Upper lobe of left lung (tissue), 6 donors: ENCODE results near the gene TMEM91. TPM values are rescaled to one million over a fixed set of nuclear protein-coding genes. Genes with fewer than 3 reads are reported as not detected.

Experiments used
- ATAC-seq, 2 donors: fragments of 200-7000 bp; cut with Tn5 transposase; one replicate each; pipeline ENCODE4 v1.9.1; 2022; ENCODE audit warnings: mild to moderate bottlenecking in 2 of 2, moderate library complexity in 2 of 2; ENCODE audit not compliant: low FRiP score in 2 of 2
- DNase-seq, 2 donors: peaks; one replicate each; pipeline ENCODE4 v3.0.0-alpha.2; 2019 to 2020
- H3K27ac ChIP-seq, 4 donors: fragments of 200-600 bp; sonication (generic); one replicate each; pipeline ENCODE4 v1.5.1; 2016 to 2019
- H3K27me3 ChIP-seq, 4 donors: fragments of 200-600 bp; sonication (generic); one replicate each; pipeline ENCODE4 v1.5.1; 2017 to 2019
- H3K36me3 ChIP-seq, 4 donors: fragments of 200-600 bp; sonication (generic); one replicate each; pipeline ENCODE4 v1.5.1; 2016 to 2019
- H3K4me1 ChIP-seq, 4 donors: fragments of 200-600 bp; sonication (generic); one replicate each; pipeline ENCODE4 v1.5.1; 2018 to 2019
- H3K4me3 ChIP-seq, 4 donors: fragments of 200-600 bp; sonication (generic); one replicate each; pipeline ENCODE4 v1.5.1; 2017 to 2019; ENCODE audit warnings: mild to moderate bottlenecking in 2 of 4, moderate library complexity in 1 of 4
- H3K9me3 ChIP-seq, 4 donors: fragments of 200-600 bp; sonication (generic); one replicate each; pipeline ENCODE4 v1.5.1; 2018 to 2019
- EP300 ChIP-seq, 4 donors: sonication (generic); formaldehyde crosslinking; IDR thresholded peaks; one replicate each; pipeline ENCODE4 v1.5.1; 2017; ENCODE audit warnings: antibody characterized with exemption in 4 of 4, control low read depth in 2 of 4
- POLR2A ChIP-seq, 4 donors: fragments of 450-650 bp; IDR thresholded peaks; one replicate each; pipeline ENCODE4 v1.5.1; 2016 to 2017; ENCODE audit warnings: antibody characterized with exemption in 4 of 4, mild to moderate bottlenecking in 2 of 4
- POLR2AphosphoS5 ChIP-seq, 2 donors: sonication (generic); formaldehyde crosslinking; IDR thresholded peaks; one replicate each; pipeline ENCODE4 v1.5.1; 2017; ENCODE audit warnings: antibody characterized with exemption in 2 of 2
- WGBS, 2 donors: methylation state at CpG; one replicate each; pipeline ENCODE4 v1.1.5; 2017 to 2018; 5-methylcytosine and 5-hydroxymethylcytosine counted together
- total RNA-seq, 6 donors: library from RNA; depleted of rRNA in 4 of 6; stranded (reverse); fragments of >200 nt in 4 of 6; gene quantifications; one replicate each; pipeline versions ENCODE4 v1.1.0 to v1.2.1, GENCODE V29; 2016 to 2021
- TF ChIP-seq, protein P1 (sequence below), 6 experiments: fragments of 450-650 bp in 4 of 6; fragments of 200-600 bp in 2 of 6; sonication (generic) in 2 of 6; IDR thresholded peaks; one replicate each; pipeline ENCODE4 v1.5.1; 2016 to 2019; ENCODE audit warnings: antibody characterized with exemption in 6 of 6
- donor health status: DM: no; HTN: no; CAD: no; lungs with moderate emphysema.
- donor health status: DM: no; HTN: yes; CAD: no; lungs with severe emphysema.

Gene TMEM91
- total RNA-seq, 6 donors from 2014 or later, result 18.7 to 65.0 (median 29.3) TPM

DNA sequence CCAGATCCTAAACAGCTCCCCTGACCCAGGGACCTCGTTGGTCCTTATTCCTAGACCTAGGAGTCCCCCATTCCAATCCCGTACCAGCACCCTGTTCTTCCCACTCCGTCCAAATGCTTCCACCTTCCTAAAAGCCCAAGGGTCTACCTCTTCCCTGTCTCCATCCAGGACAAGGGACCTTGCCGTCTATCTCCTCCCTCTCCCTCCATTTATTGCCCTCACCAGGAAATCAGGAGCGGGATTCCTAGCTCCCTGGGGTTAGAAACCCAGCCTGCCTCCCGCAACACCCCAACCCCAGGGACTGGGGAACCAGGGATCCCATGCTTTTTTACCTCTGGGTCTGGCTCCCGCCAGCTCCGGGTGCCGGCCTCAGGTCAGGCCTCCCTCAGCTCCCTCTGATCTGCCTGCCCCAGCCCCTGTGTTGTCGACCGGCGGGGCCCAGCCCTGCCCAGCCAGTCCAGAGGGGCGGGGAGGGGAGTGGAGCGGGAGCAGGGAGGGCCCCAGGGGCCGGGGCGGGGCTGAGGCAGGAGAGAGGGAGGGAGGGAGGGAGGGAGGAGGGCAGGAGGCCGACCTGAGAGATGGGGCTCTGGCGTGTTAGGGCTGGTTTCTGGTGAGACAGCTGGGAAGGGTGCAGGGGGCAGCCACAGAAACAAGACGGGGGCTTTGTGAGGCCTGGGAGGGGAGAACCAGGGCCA lies 50.8 kb downstream of the TMEM91 start, which contains the start of gene B3GNT8:
B3GNT8 (minus strand) TSS at position 423 of the 695 bp plus-strand sequence. CDS start 596 bp downstream, outside the sequence.
- WGBS, 2 donors, result 8 to 19% methylated on average over 9 to 12 of the region's 19 CpGs
- TF ChIP-seq, protein P1, sequence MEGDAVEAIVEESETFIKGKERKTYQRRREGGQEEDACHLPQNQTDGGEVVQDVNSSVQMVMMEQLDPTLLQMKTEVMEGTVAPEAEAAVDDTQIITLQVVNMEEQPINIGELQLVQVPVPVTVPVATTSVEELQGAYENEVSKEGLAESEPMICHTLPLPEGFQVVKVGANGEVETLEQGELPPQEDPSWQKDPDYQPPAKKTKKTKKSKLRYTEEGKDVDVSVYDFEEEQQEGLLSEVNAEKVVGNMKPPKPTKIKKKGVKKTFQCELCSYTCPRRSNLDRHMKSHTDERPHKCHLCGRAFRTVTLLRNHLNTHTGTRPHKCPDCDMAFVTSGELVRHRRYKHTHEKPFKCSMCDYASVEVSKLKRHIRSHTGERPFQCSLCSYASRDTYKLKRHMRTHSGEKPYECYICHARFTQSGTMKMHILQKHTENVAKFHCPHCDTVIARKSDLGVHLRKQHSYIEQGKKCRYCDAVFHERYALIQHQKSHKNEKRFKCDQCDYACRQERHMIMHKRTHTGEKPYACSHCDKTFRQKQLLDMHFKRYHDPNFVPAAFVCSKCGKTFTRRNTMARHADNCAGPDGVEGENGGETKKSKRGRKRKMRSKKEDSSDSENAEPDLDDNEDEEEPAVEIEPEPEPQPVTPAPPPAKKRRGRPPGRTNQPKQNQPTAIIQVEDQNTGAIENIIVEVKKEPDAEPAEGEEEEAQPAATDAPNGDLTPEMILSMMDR (IDR thresholded peaks at IDR 0.05), result no peak
- TF ChIP-seq POLR2A (IDR thresholded peaks at IDR 0.05) (peak in 3 of 4 donors; percentile 58 to 96 (median 66)), POLR2AphosphoS5 (IDR thresholded peaks at IDR 0.05) (peak; percentile 53 to 95), EP300 (IDR thresholded peaks at IDR 0.05) (no peak)
- peak; percentile 93 to 95 for ATAC-seq
- H3K27ac ChIP-seq, result peak within 1 kb of the TSS; percentile 68 to 95 (median 86)
- peak within 1 kb of the TSS; percentile 36 to 71 (median 51) for H3K4me3 ChIP-seq
- peaks cover 10 to 55% (median 31%) of the 10 kb centered on the region in 4 donors for H3K36me3 ChIP-seq
- H3K27me3 ChIP-seq, result no peaks in the 10 kb centered on the region
- H3K9me3 ChIP-seq, result no peaks in the 10 kb centered on the region
- H3K4me1 ChIP-seq, result peaks cover 36 to 79% (median 50%) of the 10 kb centered on the region in 4 donors
- peak; percentile 94 for DNase-seq

DNA sequence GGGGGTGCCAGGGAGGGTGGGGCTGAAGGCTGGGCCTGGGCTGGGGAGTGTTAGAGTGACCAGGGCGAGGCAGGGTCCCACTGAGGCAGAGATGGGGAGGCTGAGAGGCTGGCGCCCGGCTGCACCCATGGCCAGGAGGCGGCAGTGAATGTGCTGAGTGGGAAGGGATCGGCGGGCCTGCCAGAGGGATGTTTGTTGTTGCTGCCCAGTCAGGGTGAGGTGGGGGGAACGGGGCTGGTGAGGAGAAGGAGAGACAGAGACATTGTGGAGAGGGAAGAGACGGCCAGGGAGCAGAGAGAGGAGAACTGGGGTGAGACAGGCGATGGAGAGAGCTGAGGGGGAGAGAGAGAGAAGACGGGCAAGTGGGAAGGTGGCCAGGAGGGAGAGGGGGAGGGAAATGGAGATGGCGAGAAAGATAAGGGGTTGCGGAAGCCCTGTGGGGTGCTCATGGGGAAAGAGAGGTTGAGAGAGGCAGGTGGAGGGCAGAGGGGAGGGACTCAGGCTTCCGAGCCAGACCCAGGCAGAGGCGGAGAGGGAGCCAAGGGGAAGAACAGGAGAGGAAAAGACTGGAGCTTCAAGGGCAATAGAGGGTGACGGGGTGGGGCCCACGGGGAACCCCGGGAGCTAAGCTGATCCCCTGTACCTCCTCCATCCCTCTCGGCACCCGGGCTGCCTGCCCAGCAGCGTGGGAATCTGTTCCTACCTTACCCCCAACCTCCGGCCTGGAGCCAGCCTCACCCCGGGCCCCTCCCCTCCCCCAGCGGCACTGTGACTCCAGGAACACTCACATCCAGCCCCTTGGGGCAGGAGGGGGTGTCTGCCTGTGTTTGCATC lies 51.5 kb downstream of the TMEM91 start:
- DNase-seq (peak; percentile 79 to 84), ATAC-seq (peak; percentile 42 to 51)
- Histone ChIP-seq H3K27ac (peak overlapping the region; percentile 68 to 95 (median 86)), H3K27me3 (no peaks in the 10 kb centered on the region), H3K4me3 (peak overlapping the region; percentile 36 to 71 (median 51)), H3K36me3 (peaks cover 8 to 55% (median 29%) of the 10 kb centered on the region in 4 donors), H3K9me3 (no peaks in the 10 kb centered on the region), H3K4me1 (peaks cover 36 to 74% (median 50%) of the 10 kb centered on the region in 4 donors)
- TF ChIP-seq POLR2A (IDR thresholded peaks at IDR 0.05) (no peak), POLR2AphosphoS5 (IDR thresholded peaks at IDR 0.05) (peak in 1 of 2 donors; percentile 24), EP300 (IDR thresholded peaks at IDR 0.05) (no peak)
- TF ChIP-seq, protein P1 (IDR thresholded peaks at IDR 0.05), result no peak
- 5% methylated on average over 22 to 23 of the region's 23 CpGs for WGBS, 2 donors

DNA sequence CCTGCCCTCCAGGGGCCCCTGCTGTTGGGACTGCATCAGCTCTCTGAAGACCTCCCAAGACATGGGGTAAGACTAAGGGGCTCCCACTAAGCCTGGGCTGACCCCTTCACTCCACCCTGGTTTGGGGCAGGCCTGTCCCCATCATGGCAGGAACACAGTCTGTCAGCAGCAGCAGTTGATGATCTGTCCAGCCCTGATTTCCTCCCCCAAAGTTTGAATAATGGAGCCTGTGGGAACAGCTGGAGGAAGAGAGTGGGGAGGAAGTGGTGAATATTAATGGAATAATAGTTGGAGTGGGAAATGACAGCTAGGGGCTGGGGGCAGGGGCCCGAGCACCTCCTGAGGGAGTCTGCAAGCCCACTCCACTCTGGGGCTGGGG lies 52.1 kb downstream of the TMEM91 start:
- no peaks in the 10 kb centered on the region for H3K9me3 ChIP-seq
- no peaks in the 10 kb centered on the region for H3K27me3 ChIP-seq
- WGBS, 2 donors, result 27 to 28% methylated on average over 1 of the region's 1 CpG
- H3K36me3 ChIP-seq, result peaks cover 5 to 55% (median 29%) of the 10 kb centered on the region in 4 donors
- H3K4me1 ChIP-seq, result peaks cover 36 to 68% (median 50%) of the 10 kb centered on the region in 4 donors
- TF ChIP-seq POLR2AphosphoS5 (IDR thresholded peaks at IDR 0.05) (no peak), POLR2A (IDR thresholded peaks at IDR 0.05) (no peak), EP300 (IDR thresholded peaks at IDR 0.05) (no peak)
- TF ChIP-seq, protein P1 (IDR thresholded peaks at IDR 0.05), result no peak
- H3K4me3 ChIP-seq, result peak overlapping the region in 3 of 4 donors; percentile 41 to 71 (median 61)
- DNase-seq (no peak), ATAC-seq (no peak)
- peak overlapping the region; percentile 68 to 95 (median 86) for H3K27ac ChIP-seq

DNA sequence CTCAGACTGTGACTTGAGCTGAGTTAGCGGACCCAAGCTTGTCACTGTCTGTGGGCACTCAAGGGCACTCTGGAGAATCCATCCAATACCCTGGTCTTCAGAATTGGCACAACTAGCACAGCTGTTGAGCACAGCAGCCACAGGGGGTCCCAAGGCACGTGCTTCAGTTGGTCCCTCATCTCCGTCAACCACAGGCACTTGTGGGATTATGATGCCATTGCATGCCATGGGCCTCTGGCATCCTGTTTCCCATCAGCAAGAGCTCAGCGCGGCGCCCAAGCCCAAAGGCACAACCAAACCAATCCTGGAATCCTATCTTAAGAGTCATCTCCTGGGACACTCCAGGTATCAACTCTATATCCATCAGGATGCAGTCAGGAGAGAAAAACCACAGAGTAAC lies 54.6 kb downstream of the TMEM91 start:
- peaks cover 24 to 44% (median 28%) of the 10 kb centered on the region in 4 donors for H3K4me1 ChIP-seq
- DNase-seq, result no peak
- peaks cover 5 to 39% (median 24%) of the 10 kb centered on the region in 4 donors for H3K36me3 ChIP-seq
- no peak overlapping the region for H3K27ac ChIP-seq
- 85 to 100% methylated on average over 1 to 6 of the region's 6 CpGs for WGBS, 2 donors
- TF ChIP-seq POLR2A (IDR thresholded peaks at IDR 0.05) (no peak), EP300 (IDR thresholded peaks at IDR 0.05) (no peak), POLR2AphosphoS5 (IDR thresholded peaks at IDR 0.05) (no peak)
- TF ChIP-seq, protein P1 (IDR thresholded peaks at IDR 0.05), result no peak
- no peaks in the 10 kb centered on the region for H3K9me3 ChIP-seq
- no peak for ATAC-seq
- no peaks in the 10 kb centered on the region for H3K27me3 ChIP-seq
- H3K4me3 ChIP-seq, result no peak overlapping the region
